ENCODE measurements around the gene TOMM20. TPM values are rescaled to one million over a fixed set of nuclear protein-coding genes. Genes with fewer than 3 reads are reported as not detected.
A peak's percentile ranks its signal among the peaks of the same experiment; 100 is the strongest.
"Not testable (repeated sequence)": the region's sequence is repeated elsewhere in the genome, so short reads cannot be mapped to it uniquely, and the experiment has no call there.

Gene TOMM20
- total and polyA plus RNA-seq, 2 donors (not counting 1 experiment from before 2014, with no cell fraction given), result 85.5 to 111 TPM

DNA sequence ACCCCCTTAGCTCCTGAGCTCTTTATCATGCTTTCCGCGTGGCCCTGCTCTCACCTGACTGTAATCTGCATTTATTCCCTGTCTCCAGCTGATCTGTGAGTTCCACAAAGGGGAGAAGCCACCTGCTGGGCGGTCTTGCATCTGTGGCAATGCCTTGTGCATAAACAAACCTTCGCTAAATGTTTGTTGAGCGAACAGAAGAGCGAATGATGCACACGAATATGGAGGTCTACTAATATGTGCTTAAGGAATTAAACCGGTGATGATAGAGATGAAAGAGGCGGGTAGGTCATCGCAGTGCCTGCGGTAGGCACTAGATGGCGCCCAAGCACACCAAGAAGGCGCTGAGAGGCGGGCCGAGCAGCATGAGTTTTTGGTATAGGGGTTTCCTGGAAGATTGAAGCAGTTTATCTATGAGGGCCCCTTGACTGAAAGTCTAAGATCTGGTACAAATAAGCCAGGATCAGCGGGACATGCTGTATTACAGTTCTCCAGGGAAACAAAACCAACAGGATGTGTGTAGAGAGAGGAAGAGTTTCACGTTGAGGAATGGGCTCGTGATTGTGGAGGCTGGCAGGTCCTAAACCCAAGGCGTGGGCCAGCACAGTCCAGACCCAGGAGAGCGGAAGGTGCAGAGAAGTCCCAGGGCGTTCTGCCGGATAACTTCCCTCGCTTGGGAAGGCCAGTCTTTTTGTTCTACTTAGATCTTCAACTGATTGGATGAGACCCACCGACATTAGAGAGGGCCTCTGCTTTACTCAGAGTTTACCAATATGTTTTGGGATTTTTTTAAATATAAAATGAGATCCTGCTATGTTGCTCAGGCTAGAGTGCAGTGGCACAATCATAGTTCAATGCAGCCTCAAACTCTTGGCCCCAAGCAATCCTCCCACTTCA lies 34.7 kb downstream of the TOMM20 start:
- H3K4me1 ChIP-seq (ENCODE audit: control insufficient read depth, extremely low read depth, insufficient read depth, low read length), result peaks cover 5% of the 10 kb centered on the region
- H3K27ac ChIP-seq (ENCODE audit: insufficient read depth, low read length), result no peak overlapping the region
- no peaks in the 10 kb centered on the region for H3K27me3 ChIP-seq (ENCODE audit: control insufficient read depth, insufficient read depth, low read length)
- H3K9me3 ChIP-seq (ENCODE audit: control insufficient read depth, insufficient read depth, low read depth, low read length), result no peaks in the 10 kb centered on the region
- no peaks in the 10 kb centered on the region for H3K79me2 ChIP-seq (ENCODE audit: control insufficient read depth, insufficient read depth, low read length)
- H3K4me3 ChIP-seq (replicated peaks in 1 of 4; ENCODE audit: control extremely low read depth in 1 of 4, insufficient read depth in 1 of 4, low read depth in 3 of 4, low read length in 4 of 4), result peak overlapping the region in 2 of 4 experiments; percentile 5 to 14
- TF ChIP-seq EZH2 (IDR thresholded peaks at IDR 0.05; ENCODE audit: low read length, missing control alignments), result no peak
- TF ChIP-seq, protein P1, sequence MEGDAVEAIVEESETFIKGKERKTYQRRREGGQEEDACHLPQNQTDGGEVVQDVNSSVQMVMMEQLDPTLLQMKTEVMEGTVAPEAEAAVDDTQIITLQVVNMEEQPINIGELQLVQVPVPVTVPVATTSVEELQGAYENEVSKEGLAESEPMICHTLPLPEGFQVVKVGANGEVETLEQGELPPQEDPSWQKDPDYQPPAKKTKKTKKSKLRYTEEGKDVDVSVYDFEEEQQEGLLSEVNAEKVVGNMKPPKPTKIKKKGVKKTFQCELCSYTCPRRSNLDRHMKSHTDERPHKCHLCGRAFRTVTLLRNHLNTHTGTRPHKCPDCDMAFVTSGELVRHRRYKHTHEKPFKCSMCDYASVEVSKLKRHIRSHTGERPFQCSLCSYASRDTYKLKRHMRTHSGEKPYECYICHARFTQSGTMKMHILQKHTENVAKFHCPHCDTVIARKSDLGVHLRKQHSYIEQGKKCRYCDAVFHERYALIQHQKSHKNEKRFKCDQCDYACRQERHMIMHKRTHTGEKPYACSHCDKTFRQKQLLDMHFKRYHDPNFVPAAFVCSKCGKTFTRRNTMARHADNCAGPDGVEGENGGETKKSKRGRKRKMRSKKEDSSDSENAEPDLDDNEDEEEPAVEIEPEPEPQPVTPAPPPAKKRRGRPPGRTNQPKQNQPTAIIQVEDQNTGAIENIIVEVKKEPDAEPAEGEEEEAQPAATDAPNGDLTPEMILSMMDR (conservative IDR thresholded peaks at IDR 0.05 in 1 of 2, IDR thresholded peaks at IDR 0.05 in 1 of 2; ENCODE audit: low read depth in 1 of 2, low read length in 2 of 2), result peak; percentile 85 to 92
- H3K9ac ChIP-seq (ENCODE audit: insufficient read depth, low read length), result no peak overlapping the region
- DNase-seq (ENCODE audit: low read depth in 2 of 2), result peak; percentile 45 to 60
- H3K4me2 ChIP-seq (ENCODE audit: extremely low read depth, insufficient read depth, low read length), result peak overlapping the region; percentile 64
- H3K36me3 ChIP-seq (ENCODE audit: control insufficient read depth, insufficient read depth, low read length), result no peaks in the 10 kb centered on the region
- peak overlapping the region; percentile 78 for H2AFZ ChIP-seq (ENCODE audit: low read length)
- H4K20me1 ChIP-seq (ENCODE audit: control insufficient read depth, extremely low read depth, insufficient read depth, low read length), result no peaks in the 10 kb centered on the region

DNA sequence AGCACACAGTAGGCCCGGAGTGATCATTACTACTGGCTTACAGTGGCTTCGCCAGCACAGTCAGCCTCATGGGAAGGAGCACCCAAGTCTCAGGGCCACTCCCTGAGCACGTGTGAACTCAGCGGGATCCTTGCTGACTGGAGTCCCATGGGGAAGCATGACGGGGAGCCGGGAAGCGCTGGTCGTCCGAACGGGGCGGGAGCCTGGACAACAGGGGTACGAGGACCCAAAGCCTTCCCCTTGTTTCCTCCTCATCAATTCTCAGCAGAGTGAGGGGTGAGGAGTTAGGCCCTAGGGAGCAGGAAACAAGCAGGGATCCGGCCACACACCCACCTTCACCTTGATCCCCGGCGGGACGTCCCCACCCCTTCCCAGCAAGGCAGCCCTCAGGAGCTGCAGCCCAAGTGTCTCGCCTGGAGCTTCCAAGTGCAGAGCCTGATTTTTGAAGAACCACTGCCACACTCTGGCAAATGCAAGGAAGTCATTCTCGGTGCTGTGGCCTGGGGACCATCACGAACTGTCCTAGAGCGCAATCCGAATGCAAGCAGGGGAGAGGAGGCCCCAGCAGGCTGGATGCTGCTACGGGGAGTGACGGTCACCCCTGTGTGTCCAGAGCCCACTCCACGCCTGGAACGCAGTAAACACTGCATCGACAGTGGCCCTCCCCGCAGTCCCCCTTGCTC lies 35.5 kb downstream of the TOMM20 start:
- Histone ChIP-seq H3K9me3 (ENCODE audit: control insufficient read depth, insufficient read depth, low read depth, low read length) (no peaks in the 10 kb centered on the region), H3K27me3 (ENCODE audit: control insufficient read depth, insufficient read depth, low read length) (no peaks in the 10 kb centered on the region), H4K20me1 (ENCODE audit: control insufficient read depth, extremely low read depth, insufficient read depth, low read length) (no peaks in the 10 kb centered on the region), H3K79me2 (ENCODE audit: control insufficient read depth, insufficient read depth, low read length) (no peaks in the 10 kb centered on the region), H3K36me3 (ENCODE audit: control insufficient read depth, insufficient read depth, low read length) (no peaks in the 10 kb centered on the region), H3K4me1 (ENCODE audit: control insufficient read depth, extremely low read depth, insufficient read depth, low read length) (peaks cover 5% of the 10 kb centered on the region), H3K27ac (ENCODE audit: insufficient read depth, low read length) (no peak overlapping the region), H3K4me3 (replicated peaks in 1 of 4; ENCODE audit: control extremely low read depth in 1 of 4, insufficient read depth in 1 of 4, low read depth in 3 of 4, low read length in 4 of 4) (peak overlapping the region in 2 of 4 experiments; percentile 5 to 14), H3K4me2 (ENCODE audit: extremely low read depth, insufficient read depth, low read length) (peak overlapping the region; percentile 64), H2AFZ (ENCODE audit: low read length) (peak overlapping the region; percentile 78), H3K9ac (ENCODE audit: insufficient read depth, low read length) (no peak overlapping the region)
- peak; percentile 66 to 73 for DNase-seq (ENCODE audit: low read depth in 2 of 2)
- no peak for TF ChIP-seq EZH2 (IDR thresholded peaks at IDR 0.05; ENCODE audit: low read length, missing control alignments)
- TF ChIP-seq, protein P1 (conservative IDR thresholded peaks at IDR 0.05 in 1 of 2, IDR thresholded peaks at IDR 0.05 in 1 of 2; ENCODE audit: low read depth in 1 of 2, low read length in 2 of 2), result peak in 1 of 2 donors; percentile 47

DNA sequence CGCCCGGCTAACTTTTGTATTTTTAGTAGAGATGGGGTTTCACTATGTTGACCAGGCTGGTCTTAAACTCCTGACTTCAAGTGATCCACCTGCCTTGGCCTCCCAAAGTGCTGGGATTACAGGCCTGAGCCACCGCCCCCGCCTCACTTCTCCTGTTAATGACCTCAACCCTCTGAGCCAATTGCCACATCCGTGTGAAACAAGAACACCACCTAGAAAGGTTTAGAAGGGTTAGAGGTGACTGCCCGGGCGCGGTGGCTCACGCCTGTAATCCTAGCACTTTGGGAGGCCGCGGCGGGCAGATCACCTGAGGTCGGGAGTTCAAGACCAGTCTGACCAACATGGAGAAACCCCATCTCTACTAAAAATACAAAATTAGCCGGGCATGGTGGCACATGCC lies 36.2 kb downstream of the TOMM20 start:
- H3K9ac ChIP-seq (ENCODE audit: insufficient read depth, low read length); H3K79me2 ChIP-seq (ENCODE audit: control insufficient read depth, insufficient read depth, low read length); H2AFZ ChIP-seq (ENCODE audit: low read length); H4K20me1 ChIP-seq (ENCODE audit: control insufficient read depth, extremely low read depth, insufficient read depth, low read length); H3K4me3 ChIP-seq (replicated peaks in 1 of 4; ENCODE audit: control extremely low read depth in 1 of 4, insufficient read depth in 1 of 4, low read depth in 3 of 4, low read length in 4 of 4); DNase-seq (ENCODE audit: low read depth in 2 of 2); H3K27ac ChIP-seq (ENCODE audit: insufficient read depth, low read length); H3K4me2 ChIP-seq (ENCODE audit: extremely low read depth, insufficient read depth, low read length); H3K36me3 ChIP-seq (ENCODE audit: control insufficient read depth, insufficient read depth, low read length); H3K27me3 ChIP-seq (ENCODE audit: control insufficient read depth, insufficient read depth, low read length); H3K9me3 ChIP-seq (ENCODE audit: control insufficient read depth, insufficient read depth, low read depth, low read length); H3K4me1 ChIP-seq (ENCODE audit: control insufficient read depth, extremely low read depth, insufficient read depth, low read length): not testable (repeated sequence)

DNA sequence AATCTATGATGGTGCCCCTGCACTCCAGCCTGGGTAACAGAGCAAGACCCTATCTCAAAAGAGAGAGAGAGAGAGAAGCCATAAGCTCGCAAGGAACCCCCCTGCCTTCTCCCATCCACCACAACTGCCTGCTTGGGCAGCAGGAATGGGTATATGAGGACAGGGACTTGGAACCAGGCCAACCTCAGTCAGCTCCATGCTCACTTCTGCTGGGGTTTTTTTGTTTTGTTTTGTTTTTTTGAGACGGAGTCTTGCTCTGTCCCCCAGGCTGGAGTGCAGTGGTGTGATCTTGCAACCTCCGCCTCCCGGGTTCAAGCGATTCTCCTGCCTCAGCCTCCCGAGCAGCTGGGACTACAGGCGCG lies 36.6 kb downstream of the TOMM20 start:
- not testable (repeated sequence) for DNase-seq (ENCODE audit: low read depth in 2 of 2)

DNA sequence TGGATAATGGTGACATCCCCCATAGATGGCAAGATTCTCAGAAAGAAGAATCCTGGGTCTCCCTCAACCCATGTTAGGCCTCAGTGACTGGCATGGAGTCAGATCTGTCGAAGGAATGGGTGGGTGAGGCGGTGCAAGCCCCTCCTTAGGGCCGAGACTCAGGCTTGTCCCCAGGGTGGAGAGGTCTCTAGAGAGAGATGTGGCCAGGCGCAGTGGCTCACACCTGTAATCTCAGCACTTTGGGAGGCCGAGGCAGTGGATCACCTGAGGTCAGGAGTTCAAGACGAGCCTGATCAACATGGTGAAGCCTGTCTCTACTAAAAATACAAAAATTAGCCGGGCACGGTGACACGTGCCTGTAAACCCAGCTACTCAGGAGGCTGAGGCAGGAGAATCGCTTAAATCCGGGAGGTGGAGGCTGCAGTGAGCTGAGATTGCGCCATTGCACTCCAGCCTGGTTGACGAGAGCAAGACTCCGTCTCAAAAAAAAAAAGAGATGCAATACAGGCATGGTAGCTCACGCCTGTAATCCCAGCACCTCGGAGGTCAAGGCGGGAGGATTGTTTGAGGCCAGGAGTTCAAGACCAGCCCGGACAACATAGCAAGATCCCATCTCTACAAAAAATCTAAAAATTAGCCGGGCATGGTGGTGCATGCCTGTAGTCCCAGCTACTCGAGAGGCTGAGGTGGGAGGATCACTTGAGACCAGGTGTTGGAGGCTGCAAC lies 37.2 kb downstream of the TOMM20 start:
- H3K4me3 ChIP-seq (replicated peaks in 1 of 4; ENCODE audit: control extremely low read depth in 1 of 4, insufficient read depth in 1 of 4, low read depth in 3 of 4, low read length in 4 of 4); DNase-seq (ENCODE audit: low read depth in 2 of 2); H3K9ac ChIP-seq (ENCODE audit: insufficient read depth, low read length); H3K4me1 ChIP-seq (ENCODE audit: control insufficient read depth, extremely low read depth, insufficient read depth, low read length); H3K36me3 ChIP-seq (ENCODE audit: control insufficient read depth, insufficient read depth, low read length); H3K4me2 ChIP-seq (ENCODE audit: extremely low read depth, insufficient read depth, low read length); H4K20me1 ChIP-seq (ENCODE audit: control insufficient read depth, extremely low read depth, insufficient read depth, low read length); H2AFZ ChIP-seq (ENCODE audit: low read length); H3K27ac ChIP-seq (ENCODE audit: insufficient read depth, low read length); H3K9me3 ChIP-seq (ENCODE audit: control insufficient read depth, insufficient read depth, low read depth, low read length); H3K27me3 ChIP-seq (ENCODE audit: control insufficient read depth, insufficient read depth, low read length); H3K79me2 ChIP-seq (ENCODE audit: control insufficient read depth, insufficient read depth, low read length): not testable (repeated sequence)

More for the DNA sequence above, 36.6 kb downstream of the TOMM20 start:
- H3K4me2 ChIP-seq (ENCODE audit: extremely low read depth, insufficient read depth, low read length); H3K79me2 ChIP-seq (ENCODE audit: control insufficient read depth, insufficient read depth, low read length); H2AFZ ChIP-seq (ENCODE audit: low read length); H3K9ac ChIP-seq (ENCODE audit: insufficient read depth, low read length); H3K4me1 ChIP-seq (ENCODE audit: control insufficient read depth, extremely low read depth, insufficient read depth, low read length); H3K27me3 ChIP-seq (ENCODE audit: control insufficient read depth, insufficient read depth, low read length); H3K36me3 ChIP-seq (ENCODE audit: control insufficient read depth, insufficient read depth, low read length); H3K9me3 ChIP-seq (ENCODE audit: control insufficient read depth, insufficient read depth, low read depth, low read length); H4K20me1 ChIP-seq (ENCODE audit: control insufficient read depth, extremely low read depth, insufficient read depth, low read length); H3K27ac ChIP-seq (ENCODE audit: insufficient read depth, low read length); H3K4me3 ChIP-seq (replicated peaks in 1 of 4; ENCODE audit: control extremely low read depth in 1 of 4, insufficient read depth in 1 of 4, low read depth in 3 of 4, low read length in 4 of 4): not testable (repeated sequence)
